Retinal pigment epithelial cell (primary cell): ENCODE results near the gene MRPL16.
"Not testable (repeated sequence)": the region's sequence is repeated elsewhere in the genome, so short reads cannot be mapped to it uniquely, and the experiment has no call there.

ENCODE experiments used
- DNase-seq: peaks from one replicate; pipeline ENCODE4 v3.0.0-alpha.2; 2010; ENCODE audit warnings: low read depth
- H3K4me3 ChIP-seq: 2 replicates; pipeline ENCODE4 v1.5.1; 2011; ENCODE audit warnings: mild to moderate bottlenecking, low read length, control low read depth, moderate library complexity
- CTCF ChIP-seq: conservative IDR thresholded peaks from 2 replicates; pipeline ENCODE4 v1.5.1; 2011; ENCODE audit warnings: low read depth, low read length, control low read depth, inconsistent platforms

The MRPL16 gene

GRCh38 chr11:59829358-59829757 is 18.8 kb upstream of the MRPL16 start:
- no peak for TF ChIP-seq CTCF
- DNase-seq, result no peak
- H3K4me3 ChIP-seq, result no peak overlapping the region

DNA sequence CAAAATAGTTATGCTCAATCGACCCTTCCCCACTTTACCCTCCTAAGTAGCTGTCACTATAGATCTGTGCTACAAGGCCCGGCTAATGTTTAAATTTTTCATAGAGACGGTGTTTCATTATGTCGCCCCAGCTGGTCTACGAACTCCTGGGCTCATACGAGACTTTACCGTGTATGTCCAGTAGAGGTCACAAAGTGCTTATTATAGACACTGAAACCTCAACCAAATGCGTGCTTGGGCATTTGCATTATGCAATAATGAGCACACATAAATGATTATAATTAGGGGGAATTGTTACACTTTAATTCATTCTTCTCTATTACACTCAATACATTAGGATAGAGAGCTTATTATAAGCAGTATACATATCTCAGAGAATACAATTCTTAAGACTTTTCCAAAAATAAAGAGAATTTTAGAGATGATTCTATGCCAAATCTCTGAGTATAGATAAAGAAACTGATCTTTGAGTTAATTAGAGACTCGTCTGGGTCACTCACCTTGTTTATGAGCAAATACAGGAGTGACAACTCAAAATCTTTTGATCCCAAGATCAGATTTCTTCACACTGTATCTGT is 12.5 kb upstream of the MRPL16 start:
- peak; percentile 27 for DNase-seq
- TF ChIP-seq CTCF, result peak; percentile 68
- no peak overlapping the region for H3K4me3 ChIP-seq

- no peak for TF ChIP-seq CTCF
- no peak for DNase-seq
- no peak overlapping the region for H3K4me3 ChIP-seq
These were observed 8.0 kb upstream of the MRPL16 start for GRCh38 chr11:59818572-59818971.

DNA sequence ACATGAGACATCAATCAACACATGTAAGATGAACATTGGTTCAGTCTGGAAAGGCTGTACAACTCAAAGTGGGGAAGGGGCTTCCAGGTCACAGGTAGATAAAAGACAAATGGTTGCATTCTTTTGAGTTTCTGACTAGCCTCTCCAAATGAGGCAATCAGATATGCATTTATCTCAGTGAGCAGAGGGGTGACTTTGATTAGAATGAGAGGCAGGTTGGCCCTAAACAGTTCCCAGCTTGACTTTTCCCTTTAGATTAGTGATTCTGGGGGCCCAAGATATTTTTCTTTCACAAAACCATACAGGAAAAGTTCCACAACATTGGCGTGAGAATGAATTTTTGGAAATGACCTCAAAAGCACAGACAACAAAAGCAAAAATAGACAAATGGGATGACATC is 5.9 kb upstream of the MRPL16 start:
- not testable (repeated sequence) for H3K4me3 ChIP-seq, DNase-seq

DNA sequence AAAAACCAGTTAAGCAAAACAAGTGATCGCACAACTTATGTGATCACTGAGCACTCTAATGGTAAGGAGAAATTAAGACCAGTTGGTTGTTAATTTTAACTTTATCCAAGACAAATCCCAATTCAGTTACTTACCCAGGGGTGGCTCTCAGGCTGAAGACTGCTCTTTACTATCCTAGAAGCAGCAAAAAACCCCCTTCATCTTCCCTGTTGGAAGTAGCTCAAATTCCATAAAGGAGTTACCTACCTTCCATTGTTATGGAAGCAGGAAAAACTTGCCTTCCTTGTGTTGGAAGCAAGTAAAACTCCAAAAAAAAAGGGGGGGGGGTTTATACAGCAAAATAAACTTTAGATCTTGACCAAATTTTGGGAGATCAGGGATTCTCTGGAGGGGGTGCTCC is 5.2 kb upstream of the MRPL16 start:
- no peak for TF ChIP-seq CTCF
- no peak for DNase-seq
- no peak overlapping the region for H3K4me3 ChIP-seq

DNA sequence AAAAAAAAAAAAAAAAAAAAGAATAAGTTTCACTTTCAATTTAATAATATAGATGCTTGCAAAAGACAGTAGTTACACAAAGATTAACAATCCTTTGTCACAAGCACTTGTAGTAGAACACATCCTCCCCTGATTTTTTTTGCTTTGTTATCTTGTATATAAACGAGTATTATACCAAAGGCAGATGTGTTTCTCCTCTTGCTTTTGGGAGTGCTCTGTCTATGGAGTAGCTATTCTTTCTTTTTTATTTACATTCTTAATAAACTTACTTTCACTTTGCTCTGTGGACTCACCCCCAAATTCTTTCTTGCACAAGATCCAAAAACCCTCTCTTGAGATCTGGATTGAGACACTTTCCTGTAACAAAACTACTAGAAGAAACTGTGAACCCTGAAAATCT is 3.4 kb upstream of the MRPL16 start:
- no peak for TF ChIP-seq CTCF
- H3K4me3 ChIP-seq, result no peak overlapping the region
- no peak for DNase-seq

GRCh38 chr11:59813364-59813763 is 2.8 kb upstream of the MRPL16 start:
- TF ChIP-seq CTCF, result no peak
- no peak overlapping the region for H3K4me3 ChIP-seq
- DNase-seq, result no peak

DNA sequence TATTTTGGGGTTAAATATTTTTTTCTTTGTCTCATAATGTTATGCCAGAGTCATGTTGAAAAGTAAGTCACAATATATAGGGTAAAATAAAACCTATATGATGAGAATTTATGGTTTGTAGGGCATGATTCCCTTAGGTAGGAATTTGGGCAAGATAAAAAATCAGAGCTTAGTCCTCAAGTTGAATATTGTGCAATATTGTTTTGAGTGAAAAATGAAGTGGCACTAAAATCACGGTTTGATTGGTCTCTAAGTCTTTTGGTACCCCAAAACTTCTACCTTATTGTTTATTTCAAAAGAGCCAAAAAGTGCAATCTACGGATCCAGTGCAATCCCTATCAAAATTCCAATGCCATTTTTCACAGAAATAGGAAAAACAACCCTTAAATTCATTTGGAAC is 1.6 kb upstream of the MRPL16 start:
- DNase-seq, result no peak
- H3K4me3 ChIP-seq, result no peak overlapping the region
- TF ChIP-seq CTCF, result no peak
